HepG2 (cell line): ENCODE data around the gene CCDC69. TPM values are rescaled to one million over a fixed set of nuclear protein-coding genes. Genes with fewer than 3 reads are reported as not detected.

ENCODE experiments used
- ATAC-seq: fragments of 200-7000 bp; cut with Tn5 transposase; 3 replicates; pipeline ENCODE4 v1.9.1; 2020; ENCODE audit warnings: mild to moderate bottlenecking, moderate library complexity
- BruUV-seq: library from RNA; stranded (reverse); fragments of 400-500 nt; replicated peaks from 2 replicates; lab custom pipeline; 2021; lab: Mats Ljungman, UMichigan
- CTCF ChIA-PET: fragments of 300-600 bp; formaldehyde crosslinking; extraction: SDS; loops from one replicate; lab custom pipeline; 2021; ENCODE audit warnings: low total read pairs, inconsistent platforms, low intra/inter-chr PET ratio; lab: Yijun Ruan, JAX
- POLR2A ChIA-PET: fragments of 350-600 bp; sonication (Branson Sonifier 250); formaldehyde crosslinking; loops from one replicate; lab custom pipeline; 2020; ENCODE audit warnings: antibody characterized with exemption, inconsistent platforms; lab: Yijun Ruan, JAX
- DNase-seq: peaks from one replicate; pipeline ENCODE4 v3.0.0-alpha.2; 2015; ENCODE audit warnings: low spot score
- FAIRE-seq: peaks from 3 replicates; lab custom pipeline; 2011; peaks lifted over from hg19 to GRCh38; lab: Jason Lieb, UNC
- H2AFZ ChIP-seq: one replicate; pipeline ENCODE4 v1.6.1; 2011; ENCODE audit warnings: low read length, inconsistent platforms
- H3K27ac ChIP-seq: fragments of 300-600 bp; 3 replicates; pipeline ENCODE4 v1.8.0; 2011; ENCODE audit warnings: mixed run types, mild to moderate bottlenecking, mixed read lengths, low read length, inconsistent platforms; ENCODE audit not compliant: insufficient read depth; ENCODE audit errors: extremely low read length
- H3K27me3 ChIP-seq, 2 experiments: fragments of 200-600 bp in 1 of 2; 2 replicates in 1 of 2; 3 replicates in 1 of 2; pipeline versions ENCODE4 v1.6.0 to v1.8.0; 2011; ENCODE audit warnings: low read length in 2 of 2, mild to moderate bottlenecking in 2 of 2, moderate library complexity in 2 of 2, inconsistent platforms in 1 of 2; ENCODE audit not compliant: insufficient read depth in 2 of 2, control insufficient read depth in 1 of 2
- H3K36me3 ChIP-seq, 2 experiments: fragments of 200-600 bp in 1 of 2; replicated peaks in 1 of 2; 2 replicates in 1 of 2; 3 replicates in 1 of 2; pipeline versions ENCODE4 v1.5.1 to v1.8.0; 2011; ENCODE audit warnings: low read length in 2 of 2, inconsistent platforms in 1 of 2; ENCODE audit not compliant: insufficient read depth in 2 of 2, control insufficient read depth in 1 of 2
- H3K4me1 ChIP-seq: 2 replicates; pipeline ENCODE4 v1.5.1; 2012; ENCODE audit warnings: low read length, inconsistent platforms; ENCODE audit not compliant: insufficient read depth
- H3K4me2 ChIP-seq: 2 replicates; pipeline ENCODE4 v1.6.0; 2011; ENCODE audit warnings: low read depth, low read length, inconsistent platforms
- H3K4me3 ChIP-seq, 3 experiments: fragments of 200-600 bp in 1 of 3; sonication (generic), shearing (Covaris generic) in 1 of 3; replicated peaks in 1 of 3; 2 replicates each; pipeline ENCODE4 v1.5.1; 2011 to 2016; ENCODE audit warnings: low read length in 3 of 3, inconsistent platforms in 2 of 3, low read depth in 2 of 3, mild to moderate bottlenecking in 2 of 3, control low read depth in 1 of 3, mixed read lengths in 1 of 3; ENCODE audit not compliant: insufficient read depth in 1 of 3
- H3K79me2 ChIP-seq: one replicate; pipeline ENCODE4 v1.6.1; 2011; ENCODE audit warnings: low read length, inconsistent platforms; ENCODE audit not compliant: insufficient read depth
- H3K9ac ChIP-seq: 2 replicates; pipeline ENCODE4 v1.6.0; 2011; ENCODE audit warnings: mild to moderate bottlenecking, low read depth, low read length, inconsistent platforms; ENCODE audit not compliant: insufficient read depth
- H3K9me3 ChIP-seq: 2 replicates; pipeline ENCODE4 v1.5.1; 2012; ENCODE audit warnings: mild to moderate bottlenecking, low read length
- H4K20me1 ChIP-seq: 2 replicates; pipeline ENCODE4 v1.6.0; 2011; ENCODE audit warnings: inconsistent platforms, mild to moderate bottlenecking, low read length, moderate library complexity; ENCODE audit not compliant: insufficient read depth
- CBX1 ChIP-seq: IDR thresholded peaks from one replicate; pipeline ENCODE4 v1.6.1; 2016; ENCODE audit warnings: antibody characterized with exemption, low read depth
- CEBPB ChIP-seq: IDR thresholded peaks from 2 replicates; pipeline ENCODE4 v1.6.1; 2011; ENCODE audit warnings: low read depth, low read length, improper control_type of control experiment, borderline replicate concordance
- IKZF4 ChIP-seq: sonication (generic); formaldehyde crosslinking; IDR thresholded peaks from 2 replicates; pipeline ENCODE4 v1.5.1; 2020; ENCODE audit warnings: borderline replicate concordance, mild to moderate bottlenecking, low read depth, missing genetic modification reagents; ENCODE audit errors: not compliant biosample characterization
- TEAD3 ChIP-seq: optimal IDR thresholded peaks from 2 replicates; pipeline ENCODE3; 2016; ENCODE audit warnings: borderline replicate concordance
- ZBTB37 ChIP-seq: sonication (generic); formaldehyde crosslinking; IDR thresholded peaks from 2 replicates; pipeline ENCODE4 v1.4.0; 2020; ENCODE audit warnings: mild to moderate bottlenecking, missing genetic modification reagents
- ZNF383 ChIP-seq: sonication (generic); formaldehyde crosslinking; IDR thresholded peaks from 2 replicates; pipeline ENCODE4 v1.4.0; 2020; ENCODE audit warnings: missing genetic modification reagents, mild to moderate bottlenecking, borderline replicate concordance
- ZNF605 ChIP-seq: sonication (generic); formaldehyde crosslinking; IDR thresholded peaks from 2 replicates; pipeline ENCODE4 v1.8.0; 2022; ENCODE audit warnings: mild to moderate bottlenecking, missing genetic modification reagents
- ZNF619 ChIP-seq: sonication (generic); formaldehyde crosslinking; IDR thresholded peaks from 2 replicates; pipeline ENCODE4 v1.4.0; 2020; ENCODE audit warnings: mild to moderate bottlenecking, missing genetic modification reagents
- WGBS: methylation state at CpG from one replicate; pipeline ENCODE4 v1.1.6; 2017; ENCODE audit warnings: low lambda C conversion rate; 5-methylcytosine and 5-hydroxymethylcytosine counted together
- in situ Hi-C: cut with HindIII; loops from 2 replicates; pipeline ENCODE4 v1.10.0; 2017; ENCODE audit warnings: low pct_unique_long_range_greater_than_20kb; ENCODE audit not compliant: extremely low pct_ligation_motif_present
- intact Hi-C: fragments of 100-400 bp; cut with micrococcal nuclease; formaldehyde crosslinking; loops from one replicate; pipeline ENCODE4 v1.10.0; 2022; ENCODE audit not compliant: unreplicated experiment
- polyA plus RNA-seq, 8 experiments: library from polyadenylated mRNA; depleted of rRNA in 3 of 8; stranded (reverse) in 7 of 8; unstranded in 1 of 8; fragments of >200 nt; fragmentation: Illumina TruSeq in 4 of 8; extraction: Trizol in 4 of 8; gene quantifications; 2 replicates each; pipeline versions ENCODE4 v1.2.1 to v1.2.3, GENCODE V29; 2011 to 2016; ENCODE audit warnings: low read depth in 4 of 8, missing spikeins in 1 of 8, mixed read lengths in 1 of 8; ENCODE audit not compliant: insufficient read depth in 1 of 8
- total RNA-seq, 5 experiments: library from RNA; depleted of rRNA; stranded (reverse); fragments of >200 nt; fragmentation: Illumina TruSeq; extraction: Trizol; gene quantifications; 2 replicates each; pipeline ENCODE4 v1.2.3, GENCODE V29; 2016; ENCODE audit warnings: low read depth in 1 of 5

Gene CCDC69
- total and polyA plus RNA-seq, 2 of the 13 experiments (the other 11 are each of a cell fraction or from before 2014, with no cell fraction given): 12.2 to 45.2 TPM

- H3K27ac ChIP-seq: no peak overlapping the region
- CTCF ChIA-PET: no interaction called here
- H3K4me3 ChIP-seq: no peak overlapping the region
- no peaks in the 10 kb centered on the region for H3K4me1 ChIP-seq
- peaks cover 2 to 4% of the 10 kb centered on the region in 2 experiments; a peak in 1 of 5 replicates for H3K36me3 ChIP-seq
- no peak for ATAC-seq
- no peak overlapping the region for H2AFZ ChIP-seq
- no peak overlapping the region for H3K9ac ChIP-seq
- H4K20me1 ChIP-seq: no peaks in the 10 kb centered on the region
- no TSS peak for BruUV-seq
- POLR2A ChIA-PET: no interaction called here
- 89% methylated on average over 5 of the region's 5 CpGs for WGBS
- H3K79me2 ChIP-seq: no peaks in the 10 kb centered on the region
- in situ Hi-C loops (no loop called here), intact Hi-C loops (no loop called here)
- no peaks in the 10 kb centered on the region for H3K27me3 ChIP-seq
- H3K4me2 ChIP-seq: no peak overlapping the region
- TF ChIP-seq TEAD3: no peak
- FAIRE-seq: no peak
- no peak for DNase-seq
- no peaks in the 10 kb centered on the region for H3K9me3 ChIP-seq
These were observed 27.2 kb downstream of the CCDC69 start for GRCh38 chr5:151196556-151197290.

GRCh38 chr5:151195622-151196021, 28.3 kb downstream of the CCDC69 start:
- ATAC-seq (no peak), DNase-seq (no peak), FAIRE-seq (no peak)
- Histone ChIP-seq H2AFZ (no peak overlapping the region), H4K20me1 (no peaks in the 10 kb centered on the region), H3K79me2 (no peaks in the 10 kb centered on the region), H3K9me3 (no peaks in the 10 kb centered on the region), H3K4me3 (no peak overlapping the region), H3K27ac (no peak overlapping the region), H3K9ac (no peak overlapping the region), H3K4me2 (no peak overlapping the region), H3K36me3 (peaks cover 2 to 4% of the 10 kb centered on the region in 2 experiments; a peak in 1 of 5 replicates), H3K4me1 (no peaks in the 10 kb centered on the region), H3K27me3 (no peaks in the 10 kb centered on the region)
- POLR2A ChIA-PET: no interaction called here
- BruUV-seq: no TSS peak
- WGBS: 95% methylated on average over 5 of the region's 5 CpGs
- CTCF ChIA-PET: no interaction called here
- in situ Hi-C loops: no loop called here
- intact Hi-C loops: no loop called here
- TF ChIP-seq ZNF619 (CRISPR knock-in tag) (no peak), CEBPB (0 out of 2 replicates have a peak, but pooled peaks have one; percentile 42), IKZF4 (no peak), ZBTB37 (CRISPR knock-in tag) (no peak), ZNF605 (CRISPR knock-in tag) (no peak), CBX1 (no peak), ZNF383 (CRISPR knock-in tag) (no peak)
